Ovary (tissue), 9 donors: ENCODE measurements around the gene FUT4. TPM values are rescaled to one million over a fixed set of nuclear protein-coding genes. Genes with fewer than 3 reads are reported as not detected.

ENCODE experiments used
- DNase-seq, 5 donors: peaks; one replicate each; pipeline ENCODE4 v3.0.0-alpha.2; 2019 to 2020
- H3K27ac ChIP-seq, 2 donors: fragments of 200-600 bp; one replicate each; pipeline versions ENCODE4 v1.5.1 to v1.8.0; 2019 to 2022
- H3K27me3 ChIP-seq: fragments of 200-600 bp; one replicate; pipeline ENCODE4 v1.8.0; 2022
- H3K36me3 ChIP-seq: fragments of 200-600 bp; sonication (generic); one replicate; pipeline ENCODE4 v1.5.1; 2019
- H3K4me1 ChIP-seq: one replicate; pipeline ENCODE4 v1.8.1; 2013; ENCODE audit warnings: mild to moderate bottlenecking, moderate library complexity; ENCODE audit not compliant: insufficient read depth
- H3K4me3 ChIP-seq: fragments of 200-600 bp; sonication (generic); one replicate; pipeline ENCODE4 v1.5.1; 2017
- H3K9me3 ChIP-seq, 2 donors: fragments of 200-600 bp in 1 of 2; sonication (generic) in 1 of 2; one replicate each; pipeline versions ENCODE4 v1.5.1 to v1.8.1; 2013 to 2019; ENCODE audit warnings: mild to moderate bottlenecking in 1 of 2, moderate library complexity in 1 of 2
- EP300 ChIP-seq: sonication (generic); formaldehyde crosslinking; IDR thresholded peaks from one replicate; pipeline ENCODE4 v1.6.1; 2017; ENCODE audit warnings: antibody characterized with exemption
- POLR2A ChIP-seq: fragments of 450-650 bp; IDR thresholded peaks from one replicate; pipeline ENCODE4 v1.6.1; 2017; ENCODE audit warnings: antibody characterized with exemption, mild to moderate bottlenecking, moderate library complexity
- WGBS, 3 donors: extraction: QIAGEN DNeasy Blood & Tissue Kit in 1 of 3; methylation state at CpG; one replicate each; pipeline versions ENCODE4 v1.1.5 to v1.1.7; 2013 to 2017; 5-methylcytosine and 5-hydroxymethylcytosine counted together
- intact Hi-C, 4 donors: fragments of 100-400 bp; cut with DNase I; formaldehyde crosslinking; loops; one replicate each; pipeline versions ENCODE4 v1.11.0 to v1.15.1; 2022 to 2023
- polyA plus RNA-seq, 2 donors: library from polyadenylated mRNA; stranded (reverse); fragments of 200-250 nt in 1 of 2; fragments of 350-450 nt in 1 of 2; fragmentation: Illumina TruSeq in 1 of 2; extraction: RNeasy Lipid Tissue Mini Kit (QIAGEN cat#74804) in 1 of 2; gene quantifications; one replicate each; pipeline ENCODE4 v1.2.3, GENCODE V29; 2013 to 2014
- total RNA-seq, 7 donors: library from RNA; depleted of rRNA in 2 of 7; stranded (reverse); fragments of >200 nt in 2 of 7; fragmentation: NEBNext Ultra II Directional in 3 of 7; extraction: Animal tissue kit (Norgen Biotek cat#: 25700) in 3 of 7; gene quantifications; one replicate each; pipeline versions ENCODE4 v1.1.0 to v1.2.4, GENCODE V29; 2016 to 2023
- TF ChIP-seq, protein P1 (sequence below), 3 donors: fragments of 450-650 bp in 2 of 3; fragments of 200-600 bp in 1 of 3; IDR thresholded peaks; one replicate each; pipeline versions ENCODE4 v1.5.1 to v1.8.0; 2016 to 2022; ENCODE audit warnings: antibody characterized with exemption in 3 of 3, mild to moderate bottlenecking in 1 of 3
- donor health status: DM: no; HTN: no; CAD: no; lungs with moderate emphysema.
- donor health status: DM: no; HTN: no; CAD: no.
- donor health status: Bipolar disorder and iron deficiency.
- donor health status: DM: yes; HTN: yes; CAD: no.
- donor health status: DM: no; HTN: no; CAD: no.
- donor health status: DM: yes; HTN: yes; CAD: no.

FUT4 gene
- total and polyA plus RNA-seq, 9 donors = 2.7 to 7.3 (median 5.7) TPM

- no peak overlapping the region for H3K27ac ChIP-seq
- no peaks in the 10 kb centered on the region for H3K9me3 ChIP-seq
- no peak for DNase-seq
- TF ChIP-seq, protein P1, sequence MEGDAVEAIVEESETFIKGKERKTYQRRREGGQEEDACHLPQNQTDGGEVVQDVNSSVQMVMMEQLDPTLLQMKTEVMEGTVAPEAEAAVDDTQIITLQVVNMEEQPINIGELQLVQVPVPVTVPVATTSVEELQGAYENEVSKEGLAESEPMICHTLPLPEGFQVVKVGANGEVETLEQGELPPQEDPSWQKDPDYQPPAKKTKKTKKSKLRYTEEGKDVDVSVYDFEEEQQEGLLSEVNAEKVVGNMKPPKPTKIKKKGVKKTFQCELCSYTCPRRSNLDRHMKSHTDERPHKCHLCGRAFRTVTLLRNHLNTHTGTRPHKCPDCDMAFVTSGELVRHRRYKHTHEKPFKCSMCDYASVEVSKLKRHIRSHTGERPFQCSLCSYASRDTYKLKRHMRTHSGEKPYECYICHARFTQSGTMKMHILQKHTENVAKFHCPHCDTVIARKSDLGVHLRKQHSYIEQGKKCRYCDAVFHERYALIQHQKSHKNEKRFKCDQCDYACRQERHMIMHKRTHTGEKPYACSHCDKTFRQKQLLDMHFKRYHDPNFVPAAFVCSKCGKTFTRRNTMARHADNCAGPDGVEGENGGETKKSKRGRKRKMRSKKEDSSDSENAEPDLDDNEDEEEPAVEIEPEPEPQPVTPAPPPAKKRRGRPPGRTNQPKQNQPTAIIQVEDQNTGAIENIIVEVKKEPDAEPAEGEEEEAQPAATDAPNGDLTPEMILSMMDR (IDR thresholded peaks at IDR 0.05) = no peak
- TF ChIP-seq POLR2A = no peak
- no peak for TF ChIP-seq EP300
- no peaks in the 10 kb centered on the region for H3K4me1 ChIP-seq
- intact Hi-C loops = no loop called here
- WGBS, 3 donors = 98 to 99% (median 98%) methylated on average over 5 of the region's 5 CpGs
- no peak overlapping the region for H3K4me3 ChIP-seq
- no peaks in the 10 kb centered on the region for H3K36me3 ChIP-seq
- no peaks in the 10 kb centered on the region for H3K27me3 ChIP-seq
Observed at GRCh38 chr11:94584978-94585377, 41.3 kb downstream of the FUT4 start.

DNA sequence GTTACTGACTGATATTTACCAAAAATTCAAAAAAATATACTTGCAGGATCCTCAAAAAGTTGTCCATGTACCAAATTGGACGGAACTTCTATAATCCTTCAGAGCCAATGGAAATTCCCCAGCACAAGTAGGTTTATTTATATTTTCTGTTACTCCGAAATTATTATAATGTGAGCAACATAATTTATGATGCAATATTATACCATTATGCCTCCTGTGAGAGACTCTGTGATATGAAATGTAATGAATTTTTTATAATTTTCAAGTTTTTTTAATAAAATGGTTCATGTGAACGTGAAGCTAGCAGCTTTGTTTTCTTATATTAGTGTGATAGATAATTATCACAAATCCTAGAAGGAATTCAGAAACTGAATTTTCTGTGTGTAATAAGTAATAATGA is 41.7 kb downstream of the FUT4 start:
- H3K27ac ChIP-seq = no peak overlapping the region
- no peak for TF ChIP-seq EP300
- TF ChIP-seq, protein P1 (IDR thresholded peaks at IDR 0.05) = no peak
- no peak for TF ChIP-seq POLR2A
- no peaks in the 10 kb centered on the region for H3K9me3 ChIP-seq
- H3K36me3 ChIP-seq = no peaks in the 10 kb centered on the region
- intact Hi-C loops = no loop called here
- no peaks in the 10 kb centered on the region for H3K4me1 ChIP-seq
- no peaks in the 10 kb centered on the region for H3K27me3 ChIP-seq
- 89 to 95% (median 93%) methylated on average over 3 of the region's 3 CpGs for WGBS, 3 donors
- no peak for DNase-seq
- H3K4me3 ChIP-seq = no peak overlapping the region

GRCh38 chr11:94586546-94586945 is 42.8 kb downstream of the FUT4 start:
- H3K9me3 ChIP-seq = no peaks in the 10 kb centered on the region
- WGBS, 3 donors = 69 to 80% (median 80%) methylated on average over 5 of the region's 5 CpGs
- H3K27ac ChIP-seq = no peak overlapping the region
- no peak for DNase-seq
- TF ChIP-seq, protein P1 (IDR thresholded peaks at IDR 0.05) = no peak
- TF ChIP-seq POLR2A (no peak), EP300 (no peak)
- H3K27me3 ChIP-seq = no peaks in the 10 kb centered on the region
- H3K4me1 ChIP-seq = no peaks in the 10 kb centered on the region
- intact Hi-C loops = no loop called here
- H3K36me3 ChIP-seq = no peaks in the 10 kb centered on the region
- no peak overlapping the region for H3K4me3 ChIP-seq

DNA sequence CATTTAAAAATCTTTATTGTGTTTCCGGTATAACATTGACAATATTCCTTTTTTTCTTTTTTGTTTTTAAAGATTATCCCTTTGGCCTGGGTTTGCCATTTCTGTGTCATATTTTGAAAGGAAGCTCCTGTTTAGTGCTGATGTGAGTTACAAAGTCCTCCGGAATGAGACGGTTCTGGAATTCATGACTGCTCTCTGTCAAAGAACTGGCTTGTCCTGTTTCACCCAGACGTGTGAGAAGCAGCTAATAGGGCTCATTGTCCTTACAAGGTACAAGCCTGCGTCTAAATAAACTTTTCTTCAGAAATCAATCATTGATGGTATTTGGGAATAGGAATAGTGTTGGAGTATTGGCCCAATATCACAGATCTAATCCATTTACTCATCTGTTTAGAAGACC is 43.3 kb downstream of the FUT4 start:
- H3K27ac ChIP-seq = no peak overlapping the region
- intact Hi-C loops = no loop called here
- WGBS, 3 donors = 79 to 80% (median 80%) methylated on average over 5 of the region's 5 CpGs

More for the DNA sequence above, 43.3 kb downstream of the FUT4 start:
- TF ChIP-seq EP300 = no peak
- TF ChIP-seq, protein P1 (IDR thresholded peaks at IDR 0.05) = no peak
- no peak for TF ChIP-seq POLR2A
- Histone ChIP-seq H3K4me1 (no peaks in the 10 kb centered on the region), H3K27me3 (no peaks in the 10 kb centered on the region), H3K9me3 (no peaks in the 10 kb centered on the region), H3K4me3 (no peak overlapping the region), H3K36me3 (no peaks in the 10 kb centered on the region)
- no peak for DNase-seq
